GM10266 (cell line): Measurements from ENCODE around the gene FOXG1.

Experiments used
- DNase-seq: peaks from one replicate; pipeline ENCODE4 v3.0.0; 2012; ENCODE audit errors: extremely low spot score
- TF ChIP-seq, protein P1 (sequence below): IDR thresholded peaks from 2 replicates; pipeline ENCODE4 v1.5.1; 2012; ENCODE audit warnings: mild to moderate bottlenecking, low read depth; ENCODE audit not compliant: control insufficient read depth, insufficient read depth; ENCODE audit errors: missing control alignments

The FOXG1 gene

GRCh38 chr14:28767030-28767852 is 654 bp downstream of the FOXG1 start:
- DNase-seq = no peak

GRCh38 chr14:28767853-28768741 is 1.5 kb downstream of the FOXG1 start:
- no peak for DNase-seq

More at GRCh38 chr14:28767030-28767852, 654 bp downstream of the FOXG1 start:
- TF ChIP-seq, protein P1, sequence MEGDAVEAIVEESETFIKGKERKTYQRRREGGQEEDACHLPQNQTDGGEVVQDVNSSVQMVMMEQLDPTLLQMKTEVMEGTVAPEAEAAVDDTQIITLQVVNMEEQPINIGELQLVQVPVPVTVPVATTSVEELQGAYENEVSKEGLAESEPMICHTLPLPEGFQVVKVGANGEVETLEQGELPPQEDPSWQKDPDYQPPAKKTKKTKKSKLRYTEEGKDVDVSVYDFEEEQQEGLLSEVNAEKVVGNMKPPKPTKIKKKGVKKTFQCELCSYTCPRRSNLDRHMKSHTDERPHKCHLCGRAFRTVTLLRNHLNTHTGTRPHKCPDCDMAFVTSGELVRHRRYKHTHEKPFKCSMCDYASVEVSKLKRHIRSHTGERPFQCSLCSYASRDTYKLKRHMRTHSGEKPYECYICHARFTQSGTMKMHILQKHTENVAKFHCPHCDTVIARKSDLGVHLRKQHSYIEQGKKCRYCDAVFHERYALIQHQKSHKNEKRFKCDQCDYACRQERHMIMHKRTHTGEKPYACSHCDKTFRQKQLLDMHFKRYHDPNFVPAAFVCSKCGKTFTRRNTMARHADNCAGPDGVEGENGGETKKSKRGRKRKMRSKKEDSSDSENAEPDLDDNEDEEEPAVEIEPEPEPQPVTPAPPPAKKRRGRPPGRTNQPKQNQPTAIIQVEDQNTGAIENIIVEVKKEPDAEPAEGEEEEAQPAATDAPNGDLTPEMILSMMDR = no peak

DNA sequence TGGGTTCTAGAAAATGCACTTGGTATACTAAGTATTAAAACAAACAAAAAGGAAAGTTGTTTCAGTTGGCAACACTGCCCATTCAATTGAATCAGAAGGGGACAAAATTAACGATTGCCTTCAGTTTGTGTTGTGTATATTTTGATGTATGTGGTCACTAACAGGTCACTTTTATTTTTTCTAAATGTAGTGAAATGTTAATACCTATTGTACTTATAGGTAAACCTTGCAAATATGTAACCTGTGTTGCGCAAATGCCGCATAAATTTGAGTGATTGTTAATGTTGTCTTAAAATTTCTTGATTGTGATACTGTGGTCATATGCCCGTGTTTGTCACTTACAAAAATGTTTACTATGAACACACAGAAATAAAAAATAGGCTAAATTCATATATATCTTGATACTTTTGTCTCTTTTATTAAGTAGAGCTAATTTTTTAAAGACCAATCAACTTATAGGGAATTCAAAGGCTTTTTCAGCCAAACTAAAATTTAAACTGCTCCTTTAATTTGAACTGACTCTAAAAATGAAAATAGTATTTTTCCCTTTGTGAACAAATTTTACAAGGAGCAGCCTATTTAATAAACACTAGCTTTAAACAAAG is 2.8 kb downstream of the FOXG1 start:
- TF ChIP-seq, protein P1 = no peak
- DNase-seq = no peak

More at GRCh38 chr14:28767853-28768741, 1.5 kb downstream of the FOXG1 start:
- TF ChIP-seq, protein P1 = no peak

DNA sequence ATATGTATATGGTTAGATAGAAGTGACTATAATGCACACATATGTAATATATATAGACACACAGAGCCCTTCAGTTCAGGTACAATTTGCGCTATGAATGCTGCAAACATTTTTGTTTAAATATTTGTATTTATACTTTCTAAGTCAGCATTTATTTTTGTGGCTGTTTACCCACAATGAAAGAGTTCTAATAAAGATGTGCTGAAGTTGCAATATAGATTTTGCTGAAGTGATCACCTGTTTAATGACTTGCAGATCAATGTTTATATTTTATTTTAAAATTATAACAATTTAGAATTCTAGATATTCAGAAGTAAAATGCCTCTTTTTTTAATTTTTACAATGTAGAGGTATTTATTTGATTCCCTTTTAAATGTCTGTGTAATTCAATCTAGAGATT is 3.5 kb downstream of the FOXG1 start:
- DNase-seq = no peak
- TF ChIP-seq, protein P1 = no peak

DNA sequence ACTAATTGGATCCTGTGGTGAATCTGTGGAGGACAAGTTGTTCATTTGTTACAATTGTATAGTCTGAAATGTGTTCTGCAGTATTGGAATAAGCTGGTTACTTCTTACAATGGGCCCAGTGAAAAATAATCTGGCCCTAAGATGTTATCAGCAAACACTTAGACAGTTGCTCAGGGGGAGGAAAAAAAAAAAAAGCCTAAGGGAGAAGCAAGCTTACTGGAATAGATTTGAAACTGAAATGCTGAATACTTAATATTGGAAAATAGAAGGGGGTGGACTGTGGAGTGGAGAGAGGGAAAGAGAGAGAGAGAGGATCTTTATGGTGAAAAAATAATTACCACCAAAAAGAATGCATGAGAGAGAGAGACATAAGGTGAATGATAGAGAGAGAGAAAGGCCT is 4.0 kb downstream of the FOXG1 start:
- TF ChIP-seq, protein P1 = no peak
- no peak for DNase-seq

DNA sequence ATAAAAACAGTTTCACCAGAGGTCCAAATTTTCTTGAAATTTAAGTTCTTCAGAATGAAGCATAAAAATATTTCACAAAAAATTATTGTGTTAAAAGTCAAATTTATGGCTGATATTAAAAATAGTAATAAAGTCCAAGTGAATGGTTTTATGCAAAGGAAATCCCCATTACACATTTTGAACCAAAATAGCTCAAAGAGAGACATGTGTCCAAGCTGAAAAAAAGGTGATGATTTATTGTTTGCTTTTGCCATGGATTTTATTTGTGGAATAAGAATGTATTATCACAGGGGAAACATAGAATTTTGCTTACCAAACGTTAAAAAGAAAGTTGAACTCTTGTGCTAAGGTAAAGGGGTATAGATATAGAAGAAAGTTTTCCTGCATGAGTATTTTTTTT is 4.6 kb downstream of the FOXG1 start:
- no peak for DNase-seq
- TF ChIP-seq, protein P1 = no peak
